GM12865 (cell line): ENCODE measurements around the gene SMG7.

ENCODE experiments used
- DNase-seq: peaks from one replicate; pipeline ENCODE4 v3.0.0; 2010; ENCODE audit warnings: low read depth
- H3K4me3 ChIP-seq: 2 replicates; pipeline ENCODE4 v1.5.1; 2011; ENCODE audit warnings: mild to moderate bottlenecking, low read depth, low read length, control low read depth
- CTCF ChIP-seq: IDR thresholded peaks from 2 replicates; pipeline ENCODE4 v1.5.1; 2011; ENCODE audit warnings: low read length, control low read depth, low read depth, inconsistent platforms; ENCODE audit not compliant: insufficient read depth; ENCODE audit errors: missing control alignments

The SMG7 gene

GRCh38 chr1:183454377-183454776, 17.9 kb upstream of the SMG7 start:
- no peak for DNase-seq

GRCh38 chr1:183456826-183457225, 15.5 kb upstream of the SMG7 start:
- H3K4me3 ChIP-seq = no peak overlapping the region
- no peak for TF ChIP-seq CTCF
- no peak for DNase-seq

More at GRCh38 chr1:183454377-183454776, 17.9 kb upstream of the SMG7 start:
- H3K4me3 ChIP-seq = no peak overlapping the region
- no peak for TF ChIP-seq CTCF

GRCh38 chr1:183457449-183457848, 14.8 kb upstream of the SMG7 start:
- H3K4me3 ChIP-seq = no peak overlapping the region
- DNase-seq = no peak
- no peak for TF ChIP-seq CTCF

GRCh38 chr1:183460596-183460995, 11.7 kb upstream of the SMG7 start:
- TF ChIP-seq CTCF = no peak
- no peak overlapping the region for H3K4me3 ChIP-seq
- DNase-seq = no peak

- DNase-seq = no peak
- H3K4me3 ChIP-seq = no peak overlapping the region
- TF ChIP-seq CTCF = no peak
These were observed 10.9 kb upstream of the SMG7 start for GRCh38 chr1:183461350-183461749.

- H3K4me3 ChIP-seq = no peak overlapping the region
- no peak for DNase-seq
- TF ChIP-seq CTCF = no peak
These were observed 8.7 kb upstream of the SMG7 start for GRCh38 chr1:183463566-183463965.

- TF ChIP-seq CTCF = no peak
- no peak overlapping the region for H3K4me3 ChIP-seq
- DNase-seq = no peak
These were observed 5.5 kb upstream of the SMG7 start for GRCh38 chr1:183466781-183467180.
